HG03039 (cell line): ENCODE measurements around the gene ANXA8.
"Not testable (repeated sequence)": the region's sequence is repeated elsewhere in the genome, so short reads cannot be mapped to it uniquely, and the experiment has no call there.

Experiments used
- ATAC-seq: cut with Tn5 transposase; IDR thresholded peaks from one replicate; pipeline ENCODE4 v1.9.1; 2021; ENCODE audit warnings: mild to moderate bottlenecking, moderate library complexity; ENCODE audit not compliant: unreplicated experiment

Gene ANXA8, protein sequence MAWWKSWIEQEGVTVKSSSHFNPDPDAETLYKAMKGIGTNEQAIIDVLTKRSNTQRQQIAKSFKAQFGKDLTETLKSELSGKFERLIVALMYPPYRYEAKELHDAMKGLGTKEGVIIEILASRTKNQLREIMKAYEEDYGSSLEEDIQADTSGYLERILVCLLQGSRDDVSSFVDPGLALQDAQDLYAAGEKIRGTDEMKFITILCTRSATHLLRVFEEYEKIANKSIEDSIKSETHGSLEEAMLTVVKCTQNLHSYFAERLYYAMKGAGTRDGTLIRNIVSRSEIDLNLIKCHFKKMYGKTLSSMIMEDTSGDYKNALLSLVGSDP

DNA sequence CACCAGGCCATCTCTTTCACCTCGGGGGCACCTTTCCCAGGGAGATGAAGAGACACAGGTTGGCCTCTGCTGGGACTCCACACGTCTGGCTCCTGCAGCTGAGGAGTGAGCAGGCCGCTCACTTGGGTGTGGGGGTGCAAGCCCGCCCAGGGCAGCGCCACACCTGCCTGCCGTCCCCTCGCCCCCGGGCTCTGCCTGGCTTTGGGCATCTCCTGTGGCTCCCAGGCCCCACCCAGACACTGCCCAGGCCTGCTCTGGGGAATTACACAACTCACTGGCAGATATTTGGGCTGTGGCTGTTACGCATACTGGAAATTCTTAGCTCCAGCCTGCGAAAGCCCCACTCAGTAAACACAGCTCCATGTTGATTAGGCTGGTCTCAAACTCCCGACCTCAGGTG, at the start of gene ANXA8:
ANXA8 (minus strand) TSS at position 193 of the 400 bp plus-strand sequence; CDS start at position 11, 182 bp downstream.
- ATAC-seq, result not testable (repeated sequence)

DNA sequence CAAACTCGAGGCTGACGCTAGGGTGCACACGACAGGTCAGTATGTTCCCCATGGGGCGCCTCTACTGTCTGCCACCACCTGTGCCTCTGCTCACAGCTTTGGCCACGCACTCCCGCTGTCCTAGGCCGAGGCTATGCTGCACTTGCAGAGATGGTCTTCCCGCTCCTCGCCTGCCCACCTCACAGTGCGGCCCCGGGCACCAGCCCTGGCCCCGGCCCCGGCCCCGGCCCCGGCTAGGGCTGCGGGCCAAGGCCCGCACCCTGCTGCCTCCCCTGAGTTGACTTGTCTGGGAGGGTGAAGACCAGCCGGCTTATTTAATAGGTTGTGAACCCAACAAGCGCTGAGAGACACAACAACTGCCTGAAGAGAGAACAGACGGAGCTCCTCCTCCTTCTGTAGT, 39.6 kb upstream of the ANXA8 start, which contains the start of gene AGAP9:
AGAP9 (minus strand) TSS at position 164 of the 400 bp plus-strand sequence; CDS start at position 52, 112 bp downstream.
- not testable (repeated sequence) for ATAC-seq

DNA sequence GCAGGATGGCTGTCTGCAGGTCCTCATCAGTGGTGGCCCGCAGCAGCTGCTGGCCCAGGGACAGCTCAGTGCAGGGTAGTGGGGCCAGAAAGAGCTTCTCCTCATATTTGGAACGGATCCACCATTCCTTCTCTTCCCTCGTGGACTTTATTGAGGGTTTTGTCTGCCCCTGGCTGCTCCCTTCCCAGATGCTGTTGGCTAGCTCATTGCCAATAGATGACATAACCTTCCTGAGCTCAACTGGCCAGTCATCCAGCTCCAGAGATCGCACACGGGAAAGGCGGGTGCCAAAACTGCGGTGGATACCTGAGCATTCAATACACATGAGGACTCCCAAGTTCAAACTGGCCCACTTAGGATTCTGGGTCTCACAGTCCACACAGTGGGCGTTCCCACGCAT, 18.4 kb upstream of the ANXA8 start:
- ATAC-seq, result not testable (repeated sequence)

DNA sequence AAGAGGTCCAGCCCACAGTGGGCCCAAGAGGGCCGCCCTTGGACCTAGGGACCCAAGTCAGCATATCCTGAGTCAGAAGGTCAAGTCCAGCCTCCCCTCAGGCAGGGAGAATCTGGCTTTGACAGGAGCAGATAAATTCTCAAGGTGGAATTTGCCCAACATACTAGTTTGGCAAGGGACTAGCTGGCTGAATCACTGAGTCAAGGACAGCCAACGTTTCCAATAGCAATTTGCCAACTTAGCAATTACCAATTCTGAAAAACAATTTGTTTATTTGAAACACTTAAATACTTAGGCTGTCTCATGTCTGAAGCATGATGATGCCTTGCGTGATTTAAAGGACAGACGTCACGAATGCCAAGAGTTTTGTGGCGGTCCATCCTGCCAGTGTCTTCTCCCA, 10.3 kb upstream of the ANXA8 start:
- not testable (repeated sequence) for ATAC-seq

DNA sequence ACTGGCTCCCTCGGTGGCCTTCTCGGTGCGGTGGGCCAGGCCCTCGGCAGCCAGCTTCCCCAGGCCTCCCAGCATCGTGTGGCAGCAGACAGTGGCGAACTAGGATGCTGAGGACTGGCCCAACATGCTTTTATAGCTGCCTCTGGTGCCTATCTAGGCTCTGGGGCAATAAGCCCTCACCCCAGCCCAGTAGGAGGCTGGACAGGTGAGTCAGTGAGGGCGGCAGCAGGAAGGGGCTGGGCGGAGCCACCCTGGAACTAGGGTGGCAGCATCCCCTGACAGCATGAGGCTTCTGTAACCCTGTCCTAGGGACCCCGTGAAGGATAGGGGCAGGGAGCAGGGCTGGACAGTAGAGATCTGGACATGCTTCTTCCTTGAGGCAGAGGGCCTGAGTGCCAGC, 7.7 kb upstream of the ANXA8 start, which contains the start of gene FAM25G:
FAM25G (minus strand) TSS at position 101 of the 400 bp plus-strand sequence; CDS start at position 75, 26 bp downstream.
- not testable (repeated sequence) for ATAC-seq

DNA sequence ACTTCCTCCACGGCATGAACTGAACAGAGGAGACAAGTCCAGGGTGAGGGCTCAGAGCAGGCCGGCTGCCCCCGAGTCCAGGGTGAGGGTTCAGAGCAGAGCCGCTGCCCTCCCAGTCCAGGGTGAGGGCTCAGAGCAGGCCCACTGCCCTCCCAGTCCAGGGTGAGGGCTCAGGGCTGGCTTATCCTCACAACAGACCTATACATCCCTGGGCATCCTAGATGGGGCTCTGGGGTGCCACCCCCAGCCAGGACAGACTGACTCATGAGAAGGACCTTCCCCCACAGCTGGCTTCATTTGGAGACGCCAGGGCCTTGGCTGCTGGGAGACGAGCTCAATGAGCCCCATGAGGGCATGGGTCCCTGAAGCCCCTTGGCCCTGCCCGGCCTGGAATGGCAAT, 5.7 kb upstream of the ANXA8 start:
- ATAC-seq, result not testable (repeated sequence)

DNA sequence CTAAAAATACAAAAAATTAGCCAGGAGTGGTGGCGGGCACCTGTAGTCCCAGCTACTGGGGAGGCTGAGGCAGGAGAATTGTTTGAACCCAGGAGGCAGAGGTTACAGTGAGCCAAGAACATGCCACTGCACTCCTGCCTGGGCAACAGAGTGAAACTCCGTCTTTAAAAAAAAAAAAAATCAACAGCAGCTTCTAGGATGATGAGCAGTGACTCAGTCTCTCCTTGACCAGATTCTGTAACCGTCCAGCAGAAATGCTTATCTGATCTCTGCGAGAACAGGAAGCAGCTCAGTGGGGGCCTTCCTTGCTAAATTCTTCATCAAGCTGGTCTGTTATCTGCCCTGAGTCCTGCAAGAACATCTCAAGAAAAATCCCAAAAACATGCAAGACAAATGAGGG, 2.0 kb upstream of the ANXA8 start:
- not testable (repeated sequence) for ATAC-seq

DNA sequence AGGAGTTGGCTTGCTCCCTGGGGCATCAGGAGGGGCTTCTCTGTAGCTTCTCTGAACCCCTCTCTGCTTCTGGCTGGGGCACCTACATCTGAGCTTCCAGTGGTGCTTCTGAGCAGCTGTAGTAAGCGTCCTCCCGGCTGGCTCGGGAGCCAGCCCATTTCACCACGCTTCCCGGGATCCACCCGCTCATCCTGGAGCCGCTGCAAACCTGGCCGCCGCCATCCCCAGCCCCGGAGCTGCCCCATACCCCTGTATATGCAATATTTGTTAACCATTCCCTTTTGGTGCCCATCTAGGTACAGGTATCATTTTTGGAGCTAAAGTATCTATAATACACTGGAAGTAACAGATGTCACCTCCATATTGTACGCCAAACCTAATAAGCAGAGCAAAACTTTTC, 871 bp upstream of the ANXA8 start:
- ATAC-seq, result not testable (repeated sequence)

DNA sequence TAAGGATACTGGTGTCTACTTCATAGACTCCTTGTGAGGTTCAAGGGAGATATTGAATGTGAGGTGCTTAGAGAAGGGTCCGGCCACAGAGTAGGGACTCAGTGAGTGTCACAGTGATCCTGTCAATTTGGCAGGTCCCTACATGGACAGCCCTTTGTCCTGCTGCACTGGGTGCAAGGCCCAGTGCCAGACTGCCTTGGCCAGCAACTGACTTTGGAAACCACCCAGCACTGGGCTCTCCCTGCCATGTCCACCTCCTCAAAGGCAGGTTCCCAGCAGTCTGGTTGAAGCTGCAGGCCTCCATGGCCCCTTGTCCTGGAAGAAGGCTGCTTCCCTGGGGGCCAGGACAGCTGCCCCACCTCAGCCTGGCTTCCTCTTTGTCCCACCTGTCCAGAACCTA, 1.5 kb downstream of the ANXA8 start:
- ATAC-seq, result not testable (repeated sequence)

DNA sequence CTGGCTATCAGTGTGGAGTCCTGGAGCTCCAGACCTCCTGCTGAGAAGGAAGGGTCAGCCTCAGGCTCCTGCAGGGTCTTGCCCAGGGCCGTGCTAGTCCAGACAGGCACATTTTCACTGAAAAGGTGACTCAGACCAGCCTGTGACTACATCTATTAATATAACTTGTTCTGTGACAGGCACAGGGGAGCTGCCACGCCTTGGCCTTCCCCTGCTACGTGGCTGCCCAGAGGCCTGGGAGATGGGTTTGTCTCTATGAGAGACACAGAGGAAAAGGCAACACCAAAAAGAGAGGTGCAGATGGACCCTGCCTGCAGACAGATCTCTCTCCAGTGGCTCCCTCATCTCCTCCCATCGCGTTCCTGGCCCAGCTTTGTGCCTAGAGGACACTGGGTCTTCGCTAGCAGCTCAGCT, 2.1 kb downstream of the ANXA8 start:
- ATAC-seq, result not testable (repeated sequence)

DNA sequence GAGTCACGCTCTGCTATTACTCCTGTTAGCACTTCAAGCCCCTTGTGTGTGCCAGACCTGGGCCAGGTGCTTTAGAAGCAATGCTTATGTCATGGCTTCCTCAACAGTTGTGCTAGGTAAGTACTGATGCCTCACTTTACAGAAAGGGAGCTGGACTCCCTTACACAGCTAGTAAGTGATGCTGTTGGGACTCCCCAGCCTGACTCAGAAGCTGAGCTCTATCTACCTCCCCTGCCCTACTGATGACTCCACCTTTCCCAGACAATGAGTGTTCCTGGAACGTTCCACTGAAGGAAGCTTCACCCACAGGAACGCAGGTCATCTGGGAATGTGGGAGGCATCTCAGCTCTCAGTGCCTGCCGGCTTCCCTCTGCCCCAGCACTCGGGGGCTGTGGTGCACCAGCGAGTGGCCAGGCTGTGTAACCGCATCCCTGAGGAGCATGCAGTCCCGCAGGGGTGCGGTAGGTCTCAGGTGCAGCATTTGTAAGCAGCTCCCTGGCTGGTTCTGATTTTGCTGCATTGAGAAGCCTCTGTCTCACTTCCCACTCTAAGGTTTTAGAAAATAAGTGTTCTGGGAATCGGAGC, 2.6 kb downstream of the ANXA8 start:
- ATAC-seq, result not testable (repeated sequence)

DNA sequence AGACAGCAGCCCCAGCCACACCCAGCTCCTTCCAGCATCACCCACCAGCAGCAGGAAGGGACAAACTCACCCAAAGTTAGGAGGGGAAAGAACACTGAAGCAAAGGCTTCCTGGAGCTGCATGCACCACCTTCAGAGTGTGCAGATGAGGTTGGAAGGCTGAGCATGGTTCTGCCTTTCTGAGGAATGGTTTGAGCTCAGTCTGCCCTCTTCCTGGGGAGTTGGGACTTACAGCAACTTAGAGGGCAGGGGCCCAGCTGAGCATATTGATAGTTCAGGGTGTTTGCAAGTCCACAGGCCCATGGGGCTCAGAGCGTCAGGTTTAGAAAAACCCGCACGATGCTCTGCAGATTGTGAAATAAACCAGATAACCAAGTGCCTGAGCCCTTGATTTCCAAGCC, 3.8 kb downstream of the ANXA8 start:
- not testable (repeated sequence) for ATAC-seq

DNA sequence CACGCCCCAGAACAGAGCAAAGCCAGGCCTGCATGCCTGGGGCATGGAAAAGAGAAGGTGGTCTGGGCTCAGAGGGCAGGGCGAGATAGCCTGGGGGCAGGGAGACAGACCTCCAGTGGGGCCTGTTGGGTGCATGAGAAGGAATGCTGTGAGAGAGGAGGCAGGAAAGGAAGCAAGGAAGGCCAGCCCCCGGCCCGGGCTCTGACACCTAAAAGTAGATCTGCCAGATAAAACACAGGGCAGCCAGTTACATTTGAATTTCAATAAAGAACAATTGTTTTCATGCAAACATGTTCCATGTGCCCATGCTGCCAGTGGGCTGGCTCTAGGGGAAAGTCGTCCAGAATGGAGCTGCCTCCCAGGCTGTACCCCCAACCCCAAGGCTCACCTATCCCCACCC, 5.8 kb downstream of the ANXA8 start:
- not testable (repeated sequence) for ATAC-seq

DNA sequence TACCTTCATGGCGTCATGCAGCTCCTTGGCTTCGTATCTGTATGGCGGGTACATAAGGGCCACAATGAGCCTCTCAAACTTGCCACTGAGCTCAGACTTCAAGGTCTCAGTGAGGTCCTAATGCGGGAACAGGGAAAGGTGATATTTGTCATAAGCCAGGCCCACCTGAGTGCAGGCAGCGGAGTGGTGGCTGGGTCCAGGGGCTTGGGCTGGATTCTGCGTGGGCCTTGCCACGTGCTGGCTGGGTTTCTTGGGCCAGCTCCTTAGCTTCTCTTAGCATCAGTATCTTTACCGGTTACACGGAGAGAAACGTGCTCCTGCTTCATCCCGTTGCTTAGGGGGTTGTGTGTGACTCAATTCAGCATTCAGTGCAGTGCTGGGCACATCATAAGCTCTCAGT, 6.8 kb downstream of the ANXA8 start:
- not testable (repeated sequence) for ATAC-seq

DNA sequence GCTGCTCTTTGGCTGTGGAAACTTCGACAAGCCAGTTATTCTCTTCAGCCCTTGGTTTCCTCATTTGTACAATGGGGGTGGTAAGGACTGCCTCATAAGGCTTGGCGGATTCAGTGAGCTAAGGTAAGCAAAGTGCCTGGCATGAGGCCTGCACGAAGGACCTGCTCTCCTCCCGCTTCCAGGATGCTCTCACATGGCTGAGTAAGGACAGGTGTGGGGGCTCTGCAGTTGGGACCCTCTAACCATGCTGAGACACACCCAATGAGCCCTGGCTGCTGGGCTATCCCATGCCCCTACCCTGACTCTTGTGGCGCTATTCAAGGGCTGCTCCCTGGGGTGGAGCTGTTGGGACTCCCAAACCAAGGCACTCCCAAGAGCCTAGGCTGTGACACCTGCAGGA, 8.8 kb downstream of the ANXA8 start:
- ATAC-seq, result not testable (repeated sequence)

DNA sequence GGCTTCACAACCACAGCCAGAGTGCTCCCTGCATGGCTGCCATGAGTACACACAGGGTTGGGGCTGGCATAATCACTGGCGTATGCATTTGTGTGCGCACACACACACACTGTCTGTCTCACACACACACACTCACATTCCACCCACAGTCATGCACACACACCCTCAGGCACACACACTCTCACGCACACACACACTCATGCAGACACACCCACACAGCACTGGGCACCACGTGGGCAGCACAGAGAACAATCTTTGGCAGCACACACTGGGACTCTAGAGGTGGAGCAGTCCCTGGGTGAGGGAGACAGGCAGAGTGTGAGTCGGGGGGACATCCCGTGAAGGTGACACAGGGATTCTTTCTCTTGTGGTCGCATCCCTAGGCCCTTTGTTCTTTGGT, 10.4 kb downstream of the ANXA8 start:
- ATAC-seq, result not testable (repeated sequence)

DNA sequence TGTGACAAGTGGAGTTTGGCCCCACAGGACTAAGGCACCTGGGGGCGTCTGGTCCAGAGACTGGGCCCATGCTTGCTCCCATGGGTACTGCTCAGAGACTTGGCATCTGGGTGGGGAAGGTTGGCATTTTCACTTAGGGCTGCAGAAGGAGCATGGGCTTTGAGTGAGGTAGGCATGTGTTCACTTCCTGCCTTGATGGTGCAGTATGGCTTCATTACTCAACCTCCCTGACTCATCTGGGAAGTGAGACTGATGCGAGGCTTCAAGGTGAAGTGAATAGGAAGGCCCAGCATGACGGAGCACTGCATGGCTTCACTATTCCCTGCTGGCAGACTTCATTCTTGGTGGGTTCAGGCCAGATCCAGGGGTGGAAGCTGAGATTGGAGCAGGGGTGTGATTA, 11.3 kb downstream of the ANXA8 start:
- ATAC-seq, result not testable (repeated sequence)

DNA sequence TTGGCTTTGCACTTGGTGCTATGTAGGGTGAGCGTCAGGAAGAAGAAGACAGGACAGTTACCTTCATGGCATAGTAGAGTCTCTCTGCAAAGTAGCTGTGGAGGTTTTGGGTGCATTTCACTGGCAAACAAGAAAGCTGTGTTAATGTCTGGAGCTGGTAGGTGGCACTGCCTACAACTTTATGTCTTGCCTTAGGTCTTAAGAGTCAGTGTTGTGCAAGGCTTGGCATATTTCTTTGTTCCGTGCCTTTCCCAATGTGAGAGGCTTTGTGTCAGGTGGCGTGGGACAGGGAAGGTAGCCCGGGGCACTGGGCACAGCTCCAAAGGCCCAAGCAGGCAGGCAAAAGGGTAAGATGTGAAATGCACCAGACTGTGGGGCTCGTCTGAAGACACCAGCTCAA, 11.8 kb downstream of the ANXA8 start:
- not testable (repeated sequence) for ATAC-seq

DNA sequence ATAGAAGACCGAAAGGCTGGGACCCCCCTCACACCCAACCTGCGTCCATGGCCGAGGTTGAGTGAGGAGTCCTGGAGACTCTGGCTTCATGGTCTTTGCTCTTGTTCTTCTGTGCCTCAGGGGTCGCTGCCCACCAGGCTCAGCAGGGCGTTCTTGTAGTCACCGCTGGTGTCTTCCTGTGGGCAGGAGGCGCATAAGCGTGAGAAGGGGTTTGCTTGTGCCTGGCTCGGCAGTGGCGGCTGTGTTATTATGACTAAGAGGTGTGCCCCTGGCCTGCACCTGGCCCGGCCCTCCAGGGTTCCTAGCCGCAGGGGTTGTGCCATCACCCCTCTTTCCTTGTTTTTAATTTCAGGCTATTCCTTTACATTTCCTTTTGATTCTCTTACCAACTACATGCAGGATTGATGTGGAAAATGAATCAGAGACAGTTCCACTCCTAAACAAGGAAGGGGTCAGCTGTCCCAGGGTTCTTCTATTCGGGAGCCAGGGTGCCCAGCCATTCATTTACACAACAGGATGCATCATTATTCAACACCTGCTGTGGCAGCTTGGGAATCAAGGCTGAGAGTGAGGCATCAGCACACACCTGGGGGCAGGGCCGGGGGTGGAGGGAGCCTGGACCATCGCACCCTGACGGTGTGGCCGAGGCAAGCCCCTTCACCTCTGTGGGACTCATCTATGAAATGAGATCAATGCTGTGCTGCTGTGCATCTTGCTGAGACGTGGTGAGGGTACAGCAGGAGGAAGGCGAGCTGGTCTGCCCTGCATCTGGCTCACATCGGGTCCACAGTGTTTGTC, 15.0 kb downstream of the ANXA8 start:
- not testable (repeated sequence) for ATAC-seq

DNA sequence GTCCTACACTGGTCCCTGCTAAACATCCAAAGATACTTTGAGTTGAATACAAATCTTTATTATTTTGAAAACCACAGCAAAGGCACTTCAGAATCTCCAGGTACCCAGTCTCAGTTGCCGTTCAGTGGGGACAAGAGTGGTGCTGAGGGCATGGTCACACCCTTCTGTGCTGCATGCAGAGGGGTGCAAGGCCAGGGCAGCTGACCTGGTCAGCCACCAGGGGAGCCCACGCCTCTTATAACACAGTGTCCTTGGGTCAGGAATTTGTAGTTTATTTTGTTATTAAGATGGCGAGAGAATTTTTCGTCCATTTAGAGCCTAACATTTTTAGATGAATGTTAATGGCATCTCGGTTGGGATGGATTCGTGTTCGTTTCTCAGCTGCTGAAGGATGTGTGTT, 16.0 kb downstream of the ANXA8 start:
- not testable (repeated sequence) for ATAC-seq

DNA sequence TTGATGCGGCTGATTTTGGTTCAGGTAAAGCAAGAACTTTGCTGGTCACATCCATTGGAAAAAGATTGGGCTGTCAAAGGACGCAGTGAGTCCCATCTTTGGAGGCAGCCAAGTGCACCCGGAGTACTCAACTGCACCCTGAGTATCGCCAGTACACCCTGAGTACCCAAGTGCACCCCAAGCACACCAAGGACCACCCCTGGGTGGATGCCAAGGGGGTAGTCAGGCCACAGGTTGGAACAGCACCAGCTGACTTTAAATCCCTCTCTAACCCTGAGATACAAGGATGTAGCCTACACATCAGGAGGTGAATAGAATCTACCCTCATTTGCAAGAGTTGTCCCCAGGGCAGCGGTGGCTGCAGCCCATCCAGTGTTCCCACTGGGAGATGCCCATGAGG, 16.5 kb downstream of the ANXA8 start:
- not testable (repeated sequence) for ATAC-seq
